ENCODE data around the gene NFIB. TPM values are rescaled to one million over a fixed set of nuclear protein-coding genes. Genes with fewer than 3 reads are reported as not detected.

The NFIB gene
- total RNA-seq, 1 experiment from 2014 or later, result 35.1 TPM

DNA sequence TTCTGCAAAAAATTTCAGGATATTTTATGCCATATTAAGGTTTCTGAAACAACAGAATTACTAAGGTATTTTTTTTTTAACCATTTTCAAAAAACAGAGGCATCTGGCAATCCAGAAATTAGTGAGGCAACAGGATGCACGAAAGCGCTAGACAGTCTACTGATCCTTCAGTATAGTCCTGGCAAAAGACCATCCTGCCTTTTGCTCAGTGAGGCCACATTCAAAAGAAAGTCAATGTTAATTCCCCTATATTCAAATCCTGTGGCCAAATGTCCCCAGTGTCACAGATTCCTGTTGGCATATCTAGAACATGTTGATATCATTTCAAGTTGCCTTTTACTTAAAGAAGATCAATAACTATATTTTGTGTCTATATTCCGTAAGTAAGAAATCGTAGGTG, 13.1 kb upstream of the NFIB start:
- DNase-seq, result no peak
- CTCF ChIA-PET, result interaction anchor here (0.6 kb wide), 1 partner anchor 693 kb away, joined by 3 read pairs; no protein-coding TSS in a partner anchor
- Histone ChIP-seq H3K9me2 (ENCODE audit: insufficient read depth) (no peaks in the 10 kb centered on the region), H3K36me3 (ENCODE audit: low read depth) (no peaks in the 10 kb centered on the region), H3K9me3 (ENCODE audit: insufficient read depth, low read depth) (no peaks in the 10 kb centered on the region), H3K79me2 (ENCODE audit: low read depth) (no peaks in the 10 kb centered on the region), H3K4me3 (no peak overlapping the region), H2AFZ (no peak overlapping the region), H3F3A (ENCODE audit: insufficient read depth, low read depth) (peaks cover 16% of the 10 kb centered on the region), H3K4me2 (peak overlapping the region; percentile 19; the same call in 1 of the 2 replicates), H3K27me3 (ENCODE audit: insufficient read depth, low read depth) (no peaks in the 10 kb centered on the region), H3K27ac (peak overlapping the region; percentile 66; the same call in 1 of the 2 replicates), H4K20me1 (ENCODE audit: insufficient read depth) (no peaks in the 10 kb centered on the region), H3K4me1 (replicated peaks; ENCODE audit: insufficient read depth) (peaks cover 26% of the 10 kb centered on the region)
- intact Hi-C loops (cut with micrococcal nuclease; ENCODE audit: unreplicated experiment), result loop anchor here (10.0 kb wide), 1 partner anchor 98 kb away; no protein-coding TSS in a partner anchor
- no TSS peak for BruUV-seq (replicated peaks)
- no peak for TF ChIP-seq EZH2 (IDR thresholded peaks at IDR 0.05; ENCODE audit: low read depth)
- TF ChIP-seq, protein P1, sequence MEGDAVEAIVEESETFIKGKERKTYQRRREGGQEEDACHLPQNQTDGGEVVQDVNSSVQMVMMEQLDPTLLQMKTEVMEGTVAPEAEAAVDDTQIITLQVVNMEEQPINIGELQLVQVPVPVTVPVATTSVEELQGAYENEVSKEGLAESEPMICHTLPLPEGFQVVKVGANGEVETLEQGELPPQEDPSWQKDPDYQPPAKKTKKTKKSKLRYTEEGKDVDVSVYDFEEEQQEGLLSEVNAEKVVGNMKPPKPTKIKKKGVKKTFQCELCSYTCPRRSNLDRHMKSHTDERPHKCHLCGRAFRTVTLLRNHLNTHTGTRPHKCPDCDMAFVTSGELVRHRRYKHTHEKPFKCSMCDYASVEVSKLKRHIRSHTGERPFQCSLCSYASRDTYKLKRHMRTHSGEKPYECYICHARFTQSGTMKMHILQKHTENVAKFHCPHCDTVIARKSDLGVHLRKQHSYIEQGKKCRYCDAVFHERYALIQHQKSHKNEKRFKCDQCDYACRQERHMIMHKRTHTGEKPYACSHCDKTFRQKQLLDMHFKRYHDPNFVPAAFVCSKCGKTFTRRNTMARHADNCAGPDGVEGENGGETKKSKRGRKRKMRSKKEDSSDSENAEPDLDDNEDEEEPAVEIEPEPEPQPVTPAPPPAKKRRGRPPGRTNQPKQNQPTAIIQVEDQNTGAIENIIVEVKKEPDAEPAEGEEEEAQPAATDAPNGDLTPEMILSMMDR (conservative IDR thresholded peaks at IDR 0.05), result no peak
- POLR2A ChIA-PET (ENCODE audit: unreplicated experiment), result interaction anchor here (0.6 kb wide), 1 partner anchor 49 kb away, joined by 3 read pairs; no protein-coding TSS in a partner anchor

DNA sequence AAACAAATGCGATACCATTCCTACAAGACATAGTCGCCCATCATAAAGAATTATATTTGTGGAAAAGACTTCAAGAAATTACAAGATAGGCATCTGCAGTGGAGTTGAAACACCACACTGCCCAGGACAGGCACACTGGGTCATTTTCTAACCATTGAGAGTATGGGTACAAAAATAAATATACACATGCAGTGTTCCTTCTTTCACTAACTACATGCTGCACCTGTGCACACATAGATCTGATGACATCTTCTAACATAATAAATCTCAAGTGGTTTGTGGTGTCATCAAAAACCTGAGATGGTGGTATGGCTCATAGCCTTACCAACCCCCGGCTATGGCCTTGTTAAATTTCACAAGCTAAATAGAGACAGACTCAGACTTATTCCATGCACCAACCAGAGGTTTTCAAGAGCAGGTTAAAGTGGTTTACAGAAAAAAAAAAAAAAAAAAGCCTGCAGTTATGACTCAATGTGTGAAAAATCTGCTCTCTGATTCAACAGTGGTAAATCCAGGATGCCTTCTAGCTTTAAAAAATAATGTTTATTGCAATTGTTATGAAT, 12.4 kb upstream of the NFIB start:
- Histone ChIP-seq H3F3A (ENCODE audit: insufficient read depth, low read depth) (peaks cover 16% of the 10 kb centered on the region), H3K9me2 (ENCODE audit: insufficient read depth) (no peaks in the 10 kb centered on the region), H4K20me1 (ENCODE audit: insufficient read depth) (no peaks in the 10 kb centered on the region), H3K4me3 (no peak overlapping the region), H3K79me2 (ENCODE audit: low read depth) (peaks cover 3% of the 10 kb centered on the region; the same call in 1 of the 2 replicates), H3K4me2 (peak overlapping the region; percentile 47), H3K27me3 (ENCODE audit: insufficient read depth, low read depth) (no peaks in the 10 kb centered on the region), H3K4me1 (replicated peaks; ENCODE audit: insufficient read depth) (peaks cover 30% of the 10 kb centered on the region), H2AFZ (no peak overlapping the region), H3K36me3 (ENCODE audit: low read depth) (no peaks in the 10 kb centered on the region), H3K9me3 (ENCODE audit: insufficient read depth, low read depth) (no peaks in the 10 kb centered on the region), H3K27ac (peak overlapping the region; percentile 66)
- DNase-seq, result peak; percentile 9 to 93
- ChIA-PET POLR2A (ENCODE audit: unreplicated experiment) (interaction anchor here (0.6 kb wide), 1 partner anchor 48 kb away, joined by 3 read pairs; no protein-coding TSS in a partner anchor), CTCF (interaction anchor here (0.6 kb wide), 2 partner anchors 692 to 1607 kb away, joined by 3 read pairs; no protein-coding TSS in a partner anchor)
- BruUV-seq (replicated peaks), result no TSS peak
- TF ChIP-seq, protein P1 (conservative IDR thresholded peaks at IDR 0.05), result no peak
- TF ChIP-seq EZH2 (IDR thresholded peaks at IDR 0.05; ENCODE audit: low read depth), result no peak
- intact Hi-C loops (cut with micrococcal nuclease; ENCODE audit: unreplicated experiment), result loop anchor here (10.0 kb wide), 1 partner anchor 98 kb away; no protein-coding TSS in a partner anchor

DNA sequence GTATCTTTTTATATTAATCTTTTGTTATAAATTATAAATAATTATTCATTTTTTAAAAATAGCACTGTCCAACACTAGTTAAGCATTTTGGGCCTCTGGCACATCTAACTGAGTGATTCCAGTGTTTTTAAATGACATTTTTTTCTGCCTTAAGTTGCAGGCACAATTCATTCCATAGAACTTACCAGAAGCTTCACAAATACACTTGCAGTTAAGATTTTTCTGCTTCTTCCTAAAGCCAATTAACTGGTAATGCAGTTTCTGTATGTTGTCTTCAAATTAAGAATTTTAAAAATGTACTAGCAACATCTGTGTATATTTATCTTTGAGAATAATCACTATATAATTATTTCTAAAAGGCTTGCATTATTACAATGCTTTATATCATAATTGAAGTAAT, 11.2 kb upstream of the NFIB start:
- H4K20me1 ChIP-seq (ENCODE audit: insufficient read depth), result no peaks in the 10 kb centered on the region
- H3K9me2 ChIP-seq (ENCODE audit: insufficient read depth), result no peaks in the 10 kb centered on the region
- no peak for TF ChIP-seq EZH2 (IDR thresholded peaks at IDR 0.05; ENCODE audit: low read depth)
- TF ChIP-seq, protein P1 (conservative IDR thresholded peaks at IDR 0.05), result no peak
- peaks cover 16% of the 10 kb centered on the region for H3F3A ChIP-seq (ENCODE audit: insufficient read depth, low read depth)
- H3K27ac ChIP-seq, result no peak overlapping the region
- no peak for DNase-seq
- H3K4me3 ChIP-seq, result no peak overlapping the region
- peaks cover 8% of the 10 kb centered on the region; the same call in 1 of the 2 replicates for H3K79me2 ChIP-seq (ENCODE audit: low read depth)
- no peaks in the 10 kb centered on the region for H3K9me3 ChIP-seq (ENCODE audit: insufficient read depth, low read depth)
- intact Hi-C loops (cut with micrococcal nuclease; ENCODE audit: unreplicated experiment), result loop anchor here (10.0 kb wide), 1 partner anchor 100 kb away; no protein-coding TSS in a partner anchor
- BruUV-seq (replicated peaks), result no TSS peak
- ChIA-PET CTCF (no interaction called here), POLR2A (ENCODE audit: unreplicated experiment) (no interaction called here)
- H3K4me1 ChIP-seq (replicated peaks; ENCODE audit: insufficient read depth), result peaks cover 42% of the 10 kb centered on the region
- no peaks in the 10 kb centered on the region for H3K36me3 ChIP-seq (ENCODE audit: low read depth)
- H2AFZ ChIP-seq, result no peak overlapping the region
- no peaks in the 10 kb centered on the region for H3K27me3 ChIP-seq (ENCODE audit: insufficient read depth, low read depth)
- H3K4me2 ChIP-seq, result no peak overlapping the region

Data from PC-9 (cell line).